LNCaP clone FGC (cell line): ENCODE data around the gene CTTN.

Source experiments
- DNase-seq: peaks from one replicate; pipeline ENCODE4 v3.0.0-alpha.2; 2011; ENCODE audit warnings: low read depth
- H3K4me3 ChIP-seq: 2 replicates; pipeline ENCODE4 v1.5.1; 2011; ENCODE audit warnings: mild to moderate bottlenecking, low read depth, low read length, control low read depth
- TF ChIP-seq, protein P1 (sequence below): IDR thresholded peaks from 2 replicates; pipeline ENCODE4 v1.5.1; 2012; ENCODE audit warnings: mild to moderate bottlenecking; ENCODE audit not compliant: control insufficient read depth, insufficient read depth; ENCODE audit errors: extremely low read depth

The CTTN gene

DNA sequence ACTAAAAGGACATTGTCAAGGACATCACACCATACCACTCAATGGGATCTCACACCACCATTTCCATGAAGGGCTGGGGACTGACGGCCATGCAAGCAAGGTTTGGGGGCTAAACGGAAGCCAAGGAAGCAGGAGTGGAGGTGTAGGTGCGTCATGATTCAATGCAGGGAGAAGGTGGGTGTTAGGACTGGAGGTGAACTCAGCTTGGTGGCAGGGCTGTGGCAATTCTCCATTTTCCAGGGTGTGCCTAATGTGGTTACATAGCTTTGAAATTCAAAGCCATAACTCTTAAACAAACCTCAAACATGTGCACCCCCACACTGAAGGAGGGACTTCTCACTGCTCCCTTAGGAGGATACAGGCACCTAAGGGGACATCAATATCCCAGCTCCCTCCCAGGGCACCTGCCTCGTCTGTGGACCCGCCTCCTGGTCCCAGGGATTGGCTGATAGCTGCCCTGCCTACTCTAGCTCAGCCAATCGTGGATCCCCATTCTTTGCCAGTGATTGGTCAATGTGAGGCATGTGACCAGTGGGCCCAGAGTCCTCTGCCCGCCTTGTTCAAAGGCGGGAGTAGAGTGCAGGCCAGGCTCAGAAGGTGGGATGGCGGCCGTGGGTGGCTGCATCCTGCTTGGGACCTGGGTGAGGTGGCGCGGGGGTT is 64.6 kb downstream of the CTTN start:
- H3K4me3 ChIP-seq = no peak overlapping the region
- no peak for DNase-seq
- TF ChIP-seq, protein P1, sequence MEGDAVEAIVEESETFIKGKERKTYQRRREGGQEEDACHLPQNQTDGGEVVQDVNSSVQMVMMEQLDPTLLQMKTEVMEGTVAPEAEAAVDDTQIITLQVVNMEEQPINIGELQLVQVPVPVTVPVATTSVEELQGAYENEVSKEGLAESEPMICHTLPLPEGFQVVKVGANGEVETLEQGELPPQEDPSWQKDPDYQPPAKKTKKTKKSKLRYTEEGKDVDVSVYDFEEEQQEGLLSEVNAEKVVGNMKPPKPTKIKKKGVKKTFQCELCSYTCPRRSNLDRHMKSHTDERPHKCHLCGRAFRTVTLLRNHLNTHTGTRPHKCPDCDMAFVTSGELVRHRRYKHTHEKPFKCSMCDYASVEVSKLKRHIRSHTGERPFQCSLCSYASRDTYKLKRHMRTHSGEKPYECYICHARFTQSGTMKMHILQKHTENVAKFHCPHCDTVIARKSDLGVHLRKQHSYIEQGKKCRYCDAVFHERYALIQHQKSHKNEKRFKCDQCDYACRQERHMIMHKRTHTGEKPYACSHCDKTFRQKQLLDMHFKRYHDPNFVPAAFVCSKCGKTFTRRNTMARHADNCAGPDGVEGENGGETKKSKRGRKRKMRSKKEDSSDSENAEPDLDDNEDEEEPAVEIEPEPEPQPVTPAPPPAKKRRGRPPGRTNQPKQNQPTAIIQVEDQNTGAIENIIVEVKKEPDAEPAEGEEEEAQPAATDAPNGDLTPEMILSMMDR = no peak

DNA sequence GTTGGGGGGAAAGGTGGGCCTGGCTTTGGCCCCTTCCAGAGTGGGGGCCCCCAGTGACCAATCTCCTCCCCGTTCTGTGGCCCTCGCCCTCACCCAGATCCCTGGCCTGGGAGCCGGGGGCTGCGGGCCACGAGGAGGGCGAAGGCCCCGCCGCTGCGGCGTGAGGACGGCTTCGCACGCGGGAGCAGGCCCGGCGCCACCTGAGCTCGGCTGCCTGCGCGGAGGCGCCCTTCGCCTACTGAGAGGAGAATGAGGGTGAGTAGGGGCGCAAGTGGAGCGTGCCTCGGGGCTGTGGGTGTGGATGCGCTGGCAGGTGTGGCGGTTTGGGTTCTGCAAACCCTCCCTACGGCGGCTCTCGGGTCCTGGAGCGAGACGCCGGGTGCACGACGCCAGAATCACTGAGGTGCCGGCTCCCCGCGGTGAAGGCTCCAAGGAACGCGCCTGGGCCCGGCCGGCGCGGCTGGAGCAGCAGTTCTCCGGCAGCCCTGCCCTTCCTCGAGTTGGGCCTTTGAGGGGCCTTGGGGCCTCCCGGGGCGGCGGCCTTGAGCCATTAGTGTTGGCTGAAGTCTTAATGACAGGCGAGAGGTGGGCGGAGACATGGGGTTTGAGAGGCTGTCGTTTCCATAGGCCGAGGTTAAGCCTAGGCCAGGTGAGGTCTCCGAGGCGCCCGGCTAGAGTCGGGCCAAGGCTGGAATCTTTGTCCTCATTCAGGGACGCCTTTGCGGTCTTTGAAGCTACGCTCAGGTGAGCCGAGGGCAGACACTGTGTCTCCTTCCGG is 65.3 kb downstream of the CTTN start:
- no peak for DNase-seq
- TF ChIP-seq, protein P1 = no peak
- no peak overlapping the region for H3K4me3 ChIP-seq

DNA sequence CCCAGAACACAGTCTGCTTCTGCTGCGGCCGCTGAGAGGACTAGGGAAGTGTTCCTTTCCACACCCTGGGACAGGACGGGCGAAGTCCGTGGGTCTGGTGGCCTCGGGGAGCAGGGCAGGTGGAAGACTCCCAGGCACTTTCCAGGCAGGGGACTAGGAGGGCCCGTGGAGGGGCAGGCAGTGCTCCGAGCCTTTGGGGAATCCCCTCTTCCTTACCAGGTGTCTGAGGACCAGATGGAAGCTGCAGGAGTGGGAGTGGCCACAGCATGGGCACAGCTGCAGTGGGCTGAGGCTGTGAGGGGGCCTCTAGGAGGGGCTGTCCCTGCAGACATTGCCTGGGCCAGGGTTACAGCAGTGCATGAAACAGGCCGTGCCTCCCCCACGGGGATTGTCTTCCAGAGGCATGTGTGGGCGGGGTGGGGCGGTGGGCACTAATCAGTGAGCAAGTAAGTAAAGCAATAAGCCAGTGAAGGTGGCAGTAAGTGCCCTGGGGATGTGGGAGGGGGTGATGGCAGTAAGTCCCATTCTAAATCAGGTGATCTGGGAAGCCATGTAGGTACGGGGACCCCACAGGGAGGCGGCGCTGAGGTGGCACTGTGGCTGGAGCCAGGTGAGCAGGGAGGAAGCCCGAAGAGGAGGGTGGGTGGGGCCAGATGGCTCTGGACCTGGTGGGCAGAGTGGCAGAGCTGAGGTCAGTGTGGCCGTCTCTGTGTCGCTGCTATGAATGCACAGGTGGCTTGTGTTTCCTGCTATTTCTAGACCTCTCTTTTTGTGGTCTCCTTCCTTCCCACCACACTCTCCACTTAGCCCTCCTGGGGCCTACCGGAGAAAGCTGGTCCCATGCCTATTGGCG is 66.4 kb downstream of the CTTN start:
- TF ChIP-seq, protein P1 = no peak
- no peak overlapping the region for H3K4me3 ChIP-seq
- DNase-seq = no peak

DNA sequence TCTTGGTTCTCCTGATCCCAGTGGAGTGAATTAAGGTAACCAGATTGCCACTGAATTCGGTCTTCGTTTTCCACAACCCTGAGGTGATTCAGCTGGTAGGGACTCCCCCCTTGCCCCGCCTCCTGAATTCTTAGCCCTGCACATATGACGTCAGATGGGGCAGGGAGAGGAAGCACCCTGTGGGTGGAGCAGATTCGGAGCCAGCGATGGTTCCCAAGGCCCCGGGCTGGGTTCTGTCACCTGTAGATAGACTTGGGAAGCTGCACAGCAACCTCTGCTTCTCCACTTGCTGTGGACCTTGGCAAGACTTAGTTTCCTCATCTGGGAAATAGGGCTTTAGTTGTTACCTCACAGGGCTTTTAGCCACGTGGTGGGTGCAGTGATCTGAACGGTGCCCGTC is 67.8 kb downstream of the CTTN start:
- no peak for DNase-seq
- TF ChIP-seq, protein P1 = no peak

DNA sequence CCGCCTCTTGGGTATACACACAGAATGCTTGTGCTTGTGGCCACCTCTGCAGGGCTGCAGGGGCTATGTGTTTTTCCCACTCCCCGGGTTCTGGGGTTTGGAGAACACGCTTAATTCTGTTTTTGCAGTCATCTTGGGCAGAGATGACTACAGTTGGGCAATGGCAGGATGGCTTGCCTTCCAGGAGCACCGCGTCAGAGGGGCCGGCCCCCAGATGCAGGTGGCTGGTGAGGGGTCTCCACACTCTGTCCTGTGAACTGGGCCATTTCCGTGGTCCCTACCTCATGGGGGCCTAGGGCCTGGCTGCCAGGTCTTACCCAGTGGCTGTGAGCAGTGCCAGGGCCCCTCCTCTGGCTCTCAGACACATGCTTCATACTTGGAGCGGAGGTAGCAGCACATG is 68.3 kb downstream of the CTTN start:
- TF ChIP-seq, protein P1 = no peak

More for the DNA sequence above, 67.8 kb downstream of the CTTN start:
- H3K4me3 ChIP-seq = no peak overlapping the region

DNA sequence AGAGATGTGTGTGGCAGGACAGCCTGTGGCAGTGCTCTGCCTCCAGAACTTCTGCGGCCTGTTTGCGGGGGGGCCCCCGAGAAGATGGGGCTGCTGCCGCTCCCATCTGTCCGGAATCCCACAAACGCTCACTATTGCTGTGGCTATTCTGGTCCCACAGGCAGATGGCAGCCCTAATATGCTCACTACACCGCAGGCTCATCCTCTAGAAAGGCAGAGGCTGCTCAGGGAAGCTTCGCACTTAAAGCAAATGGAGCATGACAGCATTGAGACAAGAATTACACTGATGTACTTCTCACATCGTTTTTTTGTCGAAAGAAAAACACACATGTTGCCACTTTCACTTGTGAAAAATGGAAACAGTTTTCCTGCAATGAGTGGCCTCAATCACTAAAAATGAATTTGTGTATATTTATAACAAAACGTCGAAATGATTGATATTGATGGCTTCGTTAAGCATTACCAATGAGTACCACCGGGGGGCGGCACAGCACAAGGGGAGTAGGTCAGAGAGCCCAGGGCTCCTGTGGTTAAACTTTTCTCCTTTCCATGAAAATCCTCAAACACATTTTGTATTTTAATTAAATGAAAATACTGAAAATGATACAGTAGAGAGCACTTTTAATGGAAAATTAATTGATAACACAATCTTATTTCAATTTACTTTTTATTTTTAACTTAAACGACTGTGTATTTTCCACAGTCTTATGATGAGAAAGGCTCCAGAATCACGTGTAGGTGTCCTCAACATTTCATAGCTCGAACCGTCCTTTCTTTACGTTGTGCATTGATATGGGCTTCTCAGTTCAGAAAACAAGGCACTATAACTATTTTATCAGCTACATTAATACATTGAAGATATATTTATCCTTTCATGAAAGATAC is 69.1 kb downstream of the CTTN start:
- H3K4me3 ChIP-seq = no peak overlapping the region
- no peak for DNase-seq
- TF ChIP-seq, protein P1 = peak; percentile 90

More for the DNA sequence above, 68.3 kb downstream of the CTTN start:
- DNase-seq = no peak
- H3K4me3 ChIP-seq = no peak overlapping the region
